Measurements from ENCODE around the gene TRIM58.

The TRIM58 gene

GRCh38 chr1:247908766-247909165, 51.8 kb downstream of the TRIM58 start:
- no peak for TF ChIP-seq ZFX (IDR thresholded peaks at IDR 0.05)
- TF ChIP-seq, protein P1, sequence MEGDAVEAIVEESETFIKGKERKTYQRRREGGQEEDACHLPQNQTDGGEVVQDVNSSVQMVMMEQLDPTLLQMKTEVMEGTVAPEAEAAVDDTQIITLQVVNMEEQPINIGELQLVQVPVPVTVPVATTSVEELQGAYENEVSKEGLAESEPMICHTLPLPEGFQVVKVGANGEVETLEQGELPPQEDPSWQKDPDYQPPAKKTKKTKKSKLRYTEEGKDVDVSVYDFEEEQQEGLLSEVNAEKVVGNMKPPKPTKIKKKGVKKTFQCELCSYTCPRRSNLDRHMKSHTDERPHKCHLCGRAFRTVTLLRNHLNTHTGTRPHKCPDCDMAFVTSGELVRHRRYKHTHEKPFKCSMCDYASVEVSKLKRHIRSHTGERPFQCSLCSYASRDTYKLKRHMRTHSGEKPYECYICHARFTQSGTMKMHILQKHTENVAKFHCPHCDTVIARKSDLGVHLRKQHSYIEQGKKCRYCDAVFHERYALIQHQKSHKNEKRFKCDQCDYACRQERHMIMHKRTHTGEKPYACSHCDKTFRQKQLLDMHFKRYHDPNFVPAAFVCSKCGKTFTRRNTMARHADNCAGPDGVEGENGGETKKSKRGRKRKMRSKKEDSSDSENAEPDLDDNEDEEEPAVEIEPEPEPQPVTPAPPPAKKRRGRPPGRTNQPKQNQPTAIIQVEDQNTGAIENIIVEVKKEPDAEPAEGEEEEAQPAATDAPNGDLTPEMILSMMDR (conservative IDR thresholded peaks at IDR 0.05), result no peak
- H3K27ac ChIP-seq, result no peak overlapping the region

- H3K27ac ChIP-seq, result no peak overlapping the region
- TF ChIP-seq, protein P1 (conservative IDR thresholded peaks at IDR 0.05), result no peak
- no peak for TF ChIP-seq ZFX (IDR thresholded peaks at IDR 0.05)
Observed at GRCh38 chr1:247913786-247914185, 56.8 kb downstream of the TRIM58 start.

DNA sequence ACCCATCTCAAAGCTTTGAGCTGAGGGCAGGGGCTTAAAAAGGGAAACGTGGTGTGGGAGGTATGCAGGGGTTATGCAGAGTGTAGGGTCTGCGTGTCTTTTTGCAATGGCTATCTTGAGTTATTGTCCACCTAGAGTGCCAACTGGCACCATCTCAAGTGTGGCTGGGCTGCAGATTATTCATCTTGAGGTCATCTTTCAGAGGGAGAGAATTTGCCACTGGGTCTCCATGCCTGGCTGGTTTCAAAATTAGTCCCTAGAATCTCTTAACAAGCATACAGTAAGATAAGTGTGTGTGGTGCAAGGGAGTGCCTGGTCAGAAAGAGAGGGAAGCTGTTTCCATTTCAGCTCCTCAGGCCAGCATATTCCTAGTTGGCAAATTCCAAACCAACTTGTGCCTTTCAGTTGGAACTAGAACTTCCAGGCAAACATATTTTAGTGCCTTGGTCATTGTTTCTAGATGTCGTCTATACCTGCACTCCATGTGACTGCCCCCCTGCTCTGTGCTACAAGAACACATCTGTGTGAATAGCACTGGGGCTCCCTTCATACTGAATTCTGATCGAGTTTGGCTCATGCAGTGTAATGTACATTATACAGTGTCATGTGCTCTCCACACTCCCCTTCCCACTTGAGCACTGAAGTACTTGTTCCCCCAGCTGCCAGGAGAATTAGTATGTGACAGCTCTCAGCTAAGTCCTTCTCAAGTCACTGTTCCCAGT, 58.1 kb downstream of the TRIM58 start:
- TF ChIP-seq, protein P1 (conservative IDR thresholded peaks at IDR 0.05), result no peak
- no peak for TF ChIP-seq ZFX (IDR thresholded peaks at IDR 0.05)
- no peak overlapping the region for H3K27ac ChIP-seq

DNA sequence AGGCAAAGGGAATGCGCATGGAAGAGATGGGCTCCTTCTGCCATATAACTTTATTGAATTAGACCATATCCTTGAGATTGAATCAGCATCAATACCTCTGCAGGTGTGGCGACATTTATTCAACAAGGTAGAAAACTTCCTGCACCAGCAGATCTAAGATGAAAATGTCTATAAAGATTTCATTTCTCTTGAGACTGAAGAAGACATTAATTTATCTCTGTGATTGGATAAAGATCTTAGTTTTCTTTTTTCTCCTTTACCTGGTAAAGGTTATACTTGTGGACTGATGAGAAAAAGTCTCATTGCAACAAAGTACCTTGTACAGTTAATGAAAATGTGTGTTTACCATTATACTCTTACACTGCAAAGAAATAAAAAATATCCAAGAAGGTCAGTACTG, 63.0 kb downstream of the TRIM58 start, which contains the start of gene OR2T8:
OR2T8 (plus strand) TSS at position 301 of the 400 bp plus-strand sequence. CDS start 766 bp downstream, outside the sequence.
- TF ChIP-seq, protein P1 (conservative IDR thresholded peaks at IDR 0.05), result no peak
- no peak for TF ChIP-seq ZFX (IDR thresholded peaks at IDR 0.05)
- H3K27ac ChIP-seq, result no peak within 1 kb of the TSS

- TF ChIP-seq, protein P1 (conservative IDR thresholded peaks at IDR 0.05), result no peak
- TF ChIP-seq ZFX (IDR thresholded peaks at IDR 0.05), result no peak
- H3K27ac ChIP-seq, result no peak overlapping the region
Observed at GRCh38 chr1:247923941-247924340, 67.0 kb downstream of the TRIM58 start.

GRCh38 chr1:247924868-247925267, 67.9 kb downstream of the TRIM58 start, which contains the start of gene OR2AJ1:
TSS of gene OR2AJ1 (plus strand) at chr1:247924889. CDS start at chr1:247933769, 8,880 bp downstream.
- TF ChIP-seq ZFX (IDR thresholded peaks at IDR 0.05), result no peak
- TF ChIP-seq, protein P1 (conservative IDR thresholded peaks at IDR 0.05), result no peak

More at GRCh38 chr1:247924868-247925267, 67.9 kb downstream of the TRIM58 start, which contains the start of gene OR2AJ1:
- H3K27ac ChIP-seq, result no peak within 1 kb of the TSS
